SK-N-MC (cell line): ENCODE results near the gene CXXC1.

Experiments
- EZH2 ChIP-seq: fragments of 200-600 bp; sonication (generic); IDR thresholded peaks from one replicate; pipeline ENCODE4 v1.6.1; 2017; ENCODE audit warnings: antibody characterized with exemption
- POLR2AphosphoS5 ChIP-seq: IDR thresholded peaks from 2 replicates; pipeline ENCODE4 v1.6.1; 2012; ENCODE audit warnings: mild to moderate bottlenecking, low read depth, low read length, borderline replicate concordance

DNA sequence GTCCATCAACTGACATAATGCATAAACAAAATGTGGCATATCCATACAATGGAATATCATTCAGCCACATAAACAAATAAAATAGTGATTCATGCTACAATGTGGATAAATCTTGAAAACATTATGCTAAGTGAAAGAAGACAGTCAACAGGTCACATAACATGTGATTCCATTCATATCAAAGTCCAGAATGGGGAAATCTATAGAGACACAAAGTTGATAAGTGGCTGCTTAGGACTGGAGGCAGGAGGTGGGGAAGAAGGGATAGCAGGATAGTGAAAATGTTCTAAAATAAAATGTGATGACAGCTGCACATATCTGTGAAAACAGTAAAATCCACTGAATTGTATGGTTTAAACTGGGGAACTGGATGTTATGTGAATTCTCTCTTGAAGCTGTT is 39.9 kb downstream of the CXXC1 start:
- no peak for TF ChIP-seq EZH2
- no peak for TF ChIP-seq POLR2AphosphoS5
